ENCODE data around the gene CACNA1H.

DNA sequence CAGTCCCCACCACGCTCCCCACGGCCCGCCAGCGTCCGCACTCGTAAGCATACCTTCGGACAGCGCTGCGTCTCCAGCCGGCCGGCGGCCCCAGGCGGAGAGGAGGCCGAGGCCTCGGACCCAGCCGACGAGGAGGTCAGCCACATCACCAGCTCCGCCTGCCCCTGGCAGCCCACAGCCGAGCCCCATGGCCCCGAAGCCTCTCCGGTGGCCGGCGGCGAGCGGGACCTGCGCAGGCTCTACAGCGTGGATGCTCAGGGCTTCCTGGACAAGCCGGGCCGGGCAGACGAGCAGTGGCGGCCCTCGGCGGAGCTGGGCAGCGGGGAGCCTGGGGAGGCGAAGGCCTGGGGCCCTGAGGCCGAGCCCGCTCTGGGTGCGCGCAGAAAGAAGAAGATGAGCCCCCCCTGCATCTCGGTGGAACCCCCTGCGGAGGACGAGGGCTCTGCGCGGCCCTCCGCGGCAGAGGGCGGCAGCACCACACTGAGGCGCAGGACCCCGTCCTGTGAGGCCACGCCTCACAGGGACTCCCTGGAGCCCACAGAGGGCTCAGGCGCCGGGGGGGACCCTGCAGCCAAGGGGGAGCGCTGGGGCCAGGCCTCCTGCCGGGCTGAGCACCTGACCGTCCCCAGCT, 67.3 kb downstream of the CACNA1H start:
- no peak for TF ChIP-seq EZH2 (IDR thresholded peaks at IDR 0.05; ENCODE audit: insufficient read depth, poor library complexity, severe bottlenecking)
- no peak for TF ChIP-seq EZH2phosphoT487 (IDR thresholded peaks at IDR 0.05; ENCODE audit: insufficient read depth, low read depth)

Measured in GM23248 (cell line).